GM18526 (cell line): ENCODE results near the gene RC3H2.
A peak's percentile ranks its signal among the peaks of the same experiment; 100 is the strongest.

ENCODE experiments used
- POLR2A ChIP-seq: IDR thresholded peaks from 3 replicates; pipeline ENCODE4 v1.6.1; 2011; ENCODE audit not compliant: insufficient read length; ENCODE audit errors: extremely low read depth

Gene RC3H2, protein sequence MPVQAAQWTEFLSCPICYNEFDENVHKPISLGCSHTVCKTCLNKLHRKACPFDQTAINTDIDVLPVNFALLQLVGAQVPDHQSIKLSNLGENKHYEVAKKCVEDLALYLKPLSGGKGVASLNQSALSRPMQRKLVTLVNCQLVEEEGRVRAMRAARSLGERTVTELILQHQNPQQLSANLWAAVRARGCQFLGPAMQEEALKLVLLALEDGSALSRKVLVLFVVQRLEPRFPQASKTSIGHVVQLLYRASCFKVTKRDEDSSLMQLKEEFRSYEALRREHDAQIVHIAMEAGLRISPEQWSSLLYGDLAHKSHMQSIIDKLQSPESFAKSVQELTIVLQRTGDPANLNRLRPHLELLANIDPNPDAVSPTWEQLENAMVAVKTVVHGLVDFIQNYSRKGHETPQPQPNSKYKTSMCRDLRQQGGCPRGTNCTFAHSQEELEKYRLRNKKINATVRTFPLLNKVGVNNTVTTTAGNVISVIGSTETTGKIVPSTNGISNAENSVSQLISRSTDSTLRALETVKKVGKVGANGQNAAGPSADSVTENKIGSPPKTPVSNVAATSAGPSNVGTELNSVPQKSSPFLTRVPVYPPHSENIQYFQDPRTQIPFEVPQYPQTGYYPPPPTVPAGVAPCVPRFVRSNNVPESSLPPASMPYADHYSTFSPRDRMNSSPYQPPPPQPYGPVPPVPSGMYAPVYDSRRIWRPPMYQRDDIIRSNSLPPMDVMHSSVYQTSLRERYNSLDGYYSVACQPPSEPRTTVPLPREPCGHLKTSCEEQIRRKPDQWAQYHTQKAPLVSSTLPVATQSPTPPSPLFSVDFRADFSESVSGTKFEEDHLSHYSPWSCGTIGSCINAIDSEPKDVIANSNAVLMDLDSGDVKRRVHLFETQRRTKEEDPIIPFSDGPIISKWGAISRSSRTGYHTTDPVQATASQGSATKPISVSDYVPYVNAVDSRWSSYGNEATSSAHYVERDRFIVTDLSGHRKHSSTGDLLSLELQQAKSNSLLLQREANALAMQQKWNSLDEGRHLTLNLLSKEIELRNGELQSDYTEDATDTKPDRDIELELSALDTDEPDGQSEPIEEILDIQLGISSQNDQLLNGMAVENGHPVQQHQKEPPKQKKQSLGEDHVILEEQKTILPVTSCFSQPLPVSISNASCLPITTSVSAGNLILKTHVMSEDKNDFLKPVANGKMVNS

DNA sequence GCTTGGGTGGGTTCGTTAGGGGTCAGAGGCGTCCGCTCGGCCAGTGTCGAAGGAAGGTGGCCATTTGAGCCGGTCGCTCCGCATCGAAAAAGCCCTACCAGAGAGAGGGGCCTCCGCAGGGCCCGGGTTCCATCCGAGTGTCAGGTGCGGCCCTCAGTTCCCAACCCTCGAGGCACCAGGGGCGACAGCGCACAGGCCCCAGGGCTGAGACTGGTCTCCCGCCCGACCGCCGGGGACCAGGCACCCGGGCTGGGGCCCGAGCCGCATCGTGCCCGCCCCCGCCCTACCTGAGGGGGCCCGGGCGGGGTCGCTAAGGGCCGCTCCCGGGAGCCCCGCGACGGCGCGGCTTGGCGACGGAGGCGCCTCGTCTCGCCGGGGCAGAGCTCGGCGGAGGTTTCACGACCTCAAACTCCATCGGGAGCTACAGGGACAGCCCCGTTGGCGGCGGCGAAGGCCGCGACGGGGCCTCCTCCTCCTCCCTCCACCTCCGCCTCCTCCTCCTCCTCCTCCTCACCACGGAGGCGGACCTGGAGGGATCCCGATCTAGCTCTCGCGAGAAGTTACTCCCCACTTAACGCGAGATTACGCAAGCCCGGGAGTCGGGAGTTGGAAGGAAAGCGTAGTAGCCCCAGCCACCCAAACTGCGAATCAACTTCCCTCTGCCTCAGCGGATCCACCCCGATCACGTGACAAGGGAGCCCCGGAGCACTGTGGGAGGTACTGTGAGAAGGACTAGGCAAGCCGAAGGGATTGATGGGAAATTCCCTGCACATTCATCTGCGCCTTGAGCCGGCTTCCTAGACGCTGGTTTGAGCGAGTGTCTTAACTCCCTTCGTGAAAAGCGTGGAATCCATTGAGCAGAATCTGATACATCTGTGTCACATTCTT is at the start of gene RC3H2:
RC3H2 (minus strand) TSS at position 537 of the 888 bp plus-strand sequence. CDS start 7,850 bp downstream, outside the sequence.
- TF ChIP-seq POLR2A, result peak; percentile 88

DNA sequence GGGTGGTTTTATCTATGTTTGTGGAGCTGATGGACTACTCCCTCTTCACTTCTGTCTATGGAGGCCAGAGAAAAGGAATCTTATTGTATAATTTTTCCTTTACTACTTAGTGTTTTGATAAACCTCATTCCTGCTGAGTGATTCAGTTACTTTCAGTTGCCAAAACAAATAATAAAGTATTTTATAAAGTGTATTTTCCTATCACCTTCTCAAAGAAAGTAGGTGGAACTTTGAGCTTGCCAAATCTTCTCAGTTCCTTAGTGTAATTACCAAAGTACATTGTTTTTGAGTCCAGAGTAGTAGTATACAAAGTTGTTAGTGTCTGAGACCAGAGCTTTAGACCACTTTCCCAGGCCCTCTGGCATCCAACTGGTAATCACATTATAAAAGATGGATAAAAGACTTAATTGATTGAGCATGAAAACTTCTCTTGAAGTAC is 49.1 kb upstream of the RC3H2 start:
- TF ChIP-seq POLR2A, result no peak

DNA sequence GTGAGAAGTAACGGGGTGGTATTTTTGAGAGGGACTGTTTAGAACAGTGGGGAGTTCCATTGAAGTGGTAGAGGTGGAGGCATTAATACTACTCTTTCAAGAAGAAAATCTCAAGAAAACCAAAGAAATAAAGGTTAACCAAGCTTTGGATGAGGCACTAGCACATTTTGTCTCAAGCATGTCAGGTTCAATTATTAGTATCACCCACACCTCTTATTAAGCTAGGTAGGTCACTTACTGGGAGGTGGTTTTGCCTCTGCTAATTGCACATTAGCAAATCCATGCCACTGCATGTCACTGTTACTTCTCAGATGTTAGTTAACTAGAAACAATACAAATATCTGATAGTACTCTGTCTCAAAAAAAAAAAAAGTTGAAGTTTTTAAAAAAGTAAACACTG is 45.9 kb upstream of the RC3H2 start:
- TF ChIP-seq POLR2A, result no peak

DNA sequence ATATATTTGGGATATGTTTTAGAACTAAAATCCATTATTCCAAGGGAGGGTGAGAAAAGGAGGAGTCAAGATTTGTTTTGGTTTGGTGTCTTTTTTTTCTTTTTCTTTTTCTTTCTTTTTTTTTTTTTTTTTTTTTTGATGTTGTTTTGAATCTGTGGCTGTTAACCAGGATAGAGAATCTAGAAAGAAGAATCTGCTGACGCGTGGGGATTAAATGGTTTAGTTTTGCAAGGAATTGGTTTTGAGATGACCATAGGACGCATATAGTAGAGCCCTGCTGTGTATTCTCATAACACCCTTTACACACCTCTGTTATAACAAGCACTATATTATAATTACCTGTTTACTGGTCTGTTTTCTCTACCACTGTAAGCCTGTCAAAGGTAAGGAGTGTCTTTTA is 45.1 kb upstream of the RC3H2 start:
- TF ChIP-seq POLR2A, result no peak

DNA sequence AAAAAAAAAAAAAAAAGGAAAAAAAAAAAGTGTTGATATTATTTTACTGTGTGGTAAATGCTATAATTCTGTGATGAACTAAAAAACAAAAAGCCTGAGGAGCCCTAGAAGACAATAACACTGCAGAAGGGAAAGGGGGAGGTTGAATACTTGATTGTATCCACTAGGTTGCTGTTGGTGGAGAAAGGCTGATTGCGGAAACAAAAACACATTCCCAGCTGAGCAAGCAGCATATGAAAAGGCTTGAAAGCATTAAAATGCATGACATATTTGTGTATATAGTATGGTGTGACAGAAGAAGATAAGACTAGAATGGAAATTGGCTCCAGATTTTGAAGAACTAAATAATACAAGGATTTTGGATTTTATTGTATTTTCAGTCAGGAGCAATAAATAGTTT is 44.5 kb upstream of the RC3H2 start:
- TF ChIP-seq POLR2A, result no peak

DNA sequence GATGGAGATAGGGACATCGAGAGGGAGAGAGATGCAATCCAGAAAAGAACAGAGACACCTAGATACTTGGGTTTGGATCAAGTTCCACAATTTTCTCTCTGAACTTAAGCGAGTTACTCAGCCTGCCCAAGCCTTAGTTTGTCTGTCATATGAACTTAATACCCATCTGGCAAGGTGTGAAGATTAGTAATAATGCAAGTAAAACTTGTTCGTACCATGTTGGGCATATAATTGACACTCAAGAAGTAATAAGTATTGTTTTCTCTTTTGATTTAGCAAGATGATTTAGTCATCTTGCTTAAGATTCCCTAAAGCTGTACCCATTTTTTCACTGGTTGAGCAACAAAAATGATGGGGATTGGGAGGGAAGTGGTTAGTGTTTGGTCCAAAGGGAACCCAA is 43.2 kb upstream of the RC3H2 start:
- no peak for TF ChIP-seq POLR2A

DNA sequence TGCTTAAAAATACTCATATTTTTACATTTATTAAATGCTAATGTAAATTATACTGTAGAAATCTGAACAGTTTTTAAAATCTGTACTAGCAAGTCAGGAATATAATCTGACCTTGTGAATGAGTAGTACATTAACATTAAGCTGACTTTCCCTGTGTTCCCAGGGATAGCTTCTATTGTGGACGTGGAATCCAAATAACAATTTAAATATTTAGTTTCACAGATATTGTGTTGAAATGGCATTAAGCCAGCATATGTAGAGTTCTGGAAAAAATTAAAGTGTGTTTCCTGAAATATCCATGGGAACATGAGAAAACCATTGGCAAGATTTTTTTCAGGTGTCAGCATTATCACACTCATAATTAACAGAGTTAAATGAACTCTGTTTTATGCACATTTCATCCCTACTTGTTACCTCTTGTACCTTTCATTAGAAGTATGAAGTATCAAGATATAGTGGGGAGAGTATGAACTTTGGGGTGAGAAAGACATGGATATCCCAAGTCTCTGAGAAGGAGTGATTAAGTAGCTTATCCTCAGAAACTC is 41.4 kb upstream of the RC3H2 start:
- no peak for TF ChIP-seq POLR2A

DNA sequence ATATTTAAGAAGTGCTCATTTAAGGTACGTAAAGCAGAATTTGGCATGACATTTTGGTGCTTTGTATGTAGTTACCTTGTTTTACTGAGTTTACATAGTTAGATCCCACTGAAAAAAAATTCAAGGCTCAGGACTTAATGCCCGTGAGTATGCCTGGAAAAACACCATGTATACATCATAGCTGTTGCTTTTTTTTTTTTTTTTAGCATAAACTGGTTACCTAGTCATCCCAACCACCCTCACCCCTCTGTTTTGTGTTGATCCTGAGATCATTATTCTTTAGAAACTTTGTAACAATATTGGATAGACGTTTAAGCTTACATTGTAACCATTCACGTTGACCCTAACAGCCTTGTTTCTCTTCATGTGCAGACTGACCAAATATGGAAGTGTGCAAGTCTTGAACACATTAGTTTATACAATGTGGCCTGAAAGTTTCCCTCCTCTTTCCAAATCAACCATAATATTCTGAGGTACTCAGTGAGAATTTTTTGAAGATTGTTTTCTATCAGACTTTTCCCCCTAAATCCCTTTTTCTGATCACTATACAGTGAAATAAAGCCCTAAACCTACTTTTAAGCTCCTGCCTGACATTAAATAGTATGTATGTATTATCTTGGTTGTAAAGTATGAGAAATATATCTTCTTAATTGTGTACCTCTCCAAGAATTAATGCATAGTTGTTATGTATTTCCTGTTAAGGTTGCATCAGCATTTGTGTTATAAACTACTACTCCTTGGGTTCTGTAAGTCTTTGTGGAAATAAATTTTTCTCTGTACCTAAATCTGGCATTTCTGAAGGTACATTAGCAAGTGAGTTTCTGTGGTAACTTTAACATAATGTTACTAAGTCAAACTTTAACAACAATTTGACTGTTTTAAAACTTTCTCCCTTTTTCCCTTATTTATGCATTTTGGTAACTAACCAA is 40.1 kb upstream of the RC3H2 start:
- TF ChIP-seq POLR2A, result no peak

DNA sequence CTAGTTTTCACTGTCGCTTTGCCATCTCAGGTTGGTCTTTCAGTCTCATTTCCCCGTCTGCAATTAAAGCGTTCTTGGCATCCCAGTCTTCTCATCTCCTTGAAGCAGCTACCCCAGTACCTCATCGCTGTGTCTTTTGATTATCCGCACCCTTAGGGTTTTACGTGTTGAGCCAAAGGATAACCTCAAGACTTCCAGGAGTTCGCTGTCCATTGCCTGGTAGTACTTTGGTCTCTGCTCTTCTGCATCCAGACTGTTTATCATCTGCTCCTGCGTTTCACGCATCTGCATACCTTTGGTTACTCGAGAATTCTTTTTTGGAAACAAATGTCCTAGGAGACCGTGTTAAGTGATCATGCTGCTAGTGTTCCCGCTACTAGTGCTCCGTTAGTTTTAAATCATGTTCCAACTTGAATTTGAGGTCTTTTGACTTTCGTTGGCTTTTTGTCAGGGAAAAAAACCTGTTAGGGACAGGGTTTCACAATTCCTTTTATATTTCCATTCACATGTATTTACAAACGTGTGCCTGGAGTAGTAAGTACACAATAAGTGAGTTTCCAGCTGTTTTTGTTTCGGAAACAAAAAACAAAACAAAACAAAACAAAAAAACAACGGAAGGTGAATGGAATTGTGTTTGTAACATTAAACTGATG is 36.5 kb upstream of the RC3H2 start:
- no peak for TF ChIP-seq POLR2A

DNA sequence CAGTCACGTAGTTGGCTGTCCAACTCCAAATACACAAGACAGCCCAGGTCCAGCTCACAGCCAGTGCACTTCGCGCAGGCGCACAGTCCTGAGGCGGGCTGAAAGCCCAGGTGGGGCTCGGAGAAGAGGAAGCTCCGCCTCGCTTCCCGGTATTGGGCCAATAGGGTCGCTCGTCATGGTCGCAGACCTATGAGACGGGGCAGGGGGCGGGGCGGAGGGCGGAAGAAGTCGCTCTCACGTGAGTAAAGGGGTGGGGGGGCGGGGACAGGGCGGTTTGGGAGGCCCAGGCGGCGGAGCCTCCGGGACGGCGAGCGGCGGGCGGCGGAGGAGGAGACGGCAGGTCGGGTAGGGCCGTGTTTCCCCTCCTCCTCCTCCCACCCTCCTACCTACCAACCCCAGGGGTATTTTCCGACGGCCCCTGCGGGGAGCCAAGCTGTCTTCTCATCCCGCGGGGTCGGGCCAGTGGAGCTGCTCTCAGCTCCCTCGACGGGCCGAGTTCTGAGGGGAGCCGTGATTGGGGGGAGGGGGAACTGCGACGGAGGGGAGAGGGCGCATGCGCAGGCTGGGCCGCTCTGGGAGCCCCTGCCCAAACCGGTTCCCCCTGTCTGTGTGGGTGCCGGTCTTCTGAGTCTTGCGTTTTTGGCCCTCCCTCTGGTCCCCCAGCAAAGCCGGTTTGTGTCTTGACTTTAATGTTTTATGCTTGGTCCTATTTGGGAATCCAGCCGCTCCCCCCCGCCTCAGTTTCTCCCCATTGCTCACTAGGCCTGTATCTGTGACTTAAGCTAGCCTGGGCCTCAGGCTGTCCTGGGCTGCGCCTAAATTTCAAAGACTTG is 35.8 kb upstream of the RC3H2 start, which contains the start of gene RABGAP1:
RABGAP1 (plus strand) TSS at position 272 of the 833 bp plus-strand sequence. CDS start 16,040 bp downstream, outside the sequence.
- peak; percentile 88 for TF ChIP-seq POLR2A

DNA sequence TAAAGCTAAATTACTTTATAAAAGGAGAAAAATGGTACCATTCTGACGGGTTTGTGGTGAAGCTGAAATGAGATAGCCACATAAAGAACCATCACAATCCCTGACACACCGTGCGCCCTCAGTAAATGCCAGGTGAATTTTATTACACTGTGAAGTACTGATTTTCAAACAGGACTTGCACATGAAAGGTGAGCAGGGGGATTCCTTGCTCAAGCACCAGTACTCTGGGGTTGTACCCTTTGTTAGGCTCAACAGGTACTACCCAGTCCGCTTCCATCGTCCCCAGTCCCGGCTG is 35.2 kb upstream of the RC3H2 start:
- TF ChIP-seq POLR2A, result no peak

DNA sequence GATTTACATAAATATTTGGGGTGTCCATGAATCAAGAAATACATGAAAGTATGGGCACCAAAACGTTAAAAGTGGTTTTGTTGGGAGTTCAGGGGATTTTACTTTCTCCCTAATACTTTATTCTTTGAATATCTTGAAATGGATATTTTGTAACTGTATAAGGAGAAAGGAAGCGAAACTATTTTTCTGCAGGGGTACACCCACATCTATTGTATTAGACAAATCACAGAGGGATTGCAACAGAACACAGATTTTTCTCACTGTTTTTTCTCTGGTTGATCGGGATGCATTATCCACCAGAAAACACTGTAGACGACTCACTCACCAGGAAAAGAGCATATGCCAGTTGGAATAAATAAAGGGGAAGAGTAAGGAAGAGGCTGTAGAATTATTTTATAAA is 34.4 kb upstream of the RC3H2 start:
- no peak for TF ChIP-seq POLR2A
